Stimulated activated CD8-positive, alpha-beta memory T cell treated with anti-CD3 and anti-CD28 coated beads, Interleukin-7, amount 100 ng/mL, for 48 hours (primary cell): ENCODE data around the gene FGF19.

Experiments used
- DNase-seq, 2 donors: peaks; one replicate each; pipeline ENCODE4 v3.0.0-alpha.2; 2020; ENCODE audit warnings: low read depth in 1 of 2; ENCODE audit errors: extremely low read depth in 1 of 2

Gene FGF19, protein sequence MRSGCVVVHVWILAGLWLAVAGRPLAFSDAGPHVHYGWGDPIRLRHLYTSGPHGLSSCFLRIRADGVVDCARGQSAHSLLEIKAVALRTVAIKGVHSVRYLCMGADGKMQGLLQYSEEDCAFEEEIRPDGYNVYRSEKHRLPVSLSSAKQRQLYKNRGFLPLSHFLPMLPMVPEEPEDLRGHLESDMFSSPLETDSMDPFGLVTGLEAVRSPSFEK

DNA sequence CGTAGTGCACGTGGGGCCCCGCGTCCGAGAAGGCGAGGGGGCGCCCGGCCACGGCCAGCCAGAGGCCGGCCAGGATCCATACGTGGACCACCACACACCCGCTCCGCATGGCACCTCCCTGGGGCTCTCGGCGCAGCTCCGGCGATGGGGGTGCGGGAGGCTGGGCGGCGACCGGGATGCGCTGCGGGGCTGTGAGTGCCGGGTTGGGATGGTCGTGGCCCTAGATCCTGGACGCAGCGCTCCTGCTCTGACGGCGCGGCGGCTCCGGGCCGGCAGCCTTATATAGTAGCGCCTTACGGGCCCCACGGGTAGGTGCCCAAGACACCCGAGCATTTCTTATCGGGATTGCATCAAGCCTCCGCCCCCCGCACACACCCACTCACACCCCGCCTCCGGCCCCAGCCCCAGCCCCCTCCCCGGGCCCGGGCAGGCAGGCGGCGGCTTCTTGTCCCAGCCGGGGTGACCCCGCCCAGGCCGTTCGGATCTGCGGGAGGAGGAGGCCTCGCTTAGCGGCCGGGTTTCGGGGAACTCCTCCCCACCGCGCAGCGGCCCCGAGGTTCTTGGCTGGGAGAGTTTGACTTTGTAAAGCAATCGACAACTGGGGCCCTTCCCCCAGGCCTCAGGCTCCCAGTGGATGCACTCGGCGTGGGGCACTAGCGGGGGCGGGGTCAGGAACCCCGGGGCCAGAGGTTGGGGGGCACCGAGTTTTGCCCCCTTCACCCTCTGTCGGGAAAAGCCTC is at the start of gene FGF19:
Gene FGF19 (minus strand): TSS at position 255 of the 740 bp plus-strand sequence. CDS start 146 bp downstream, at position 109.
- DNase-seq = no peak

DNA sequence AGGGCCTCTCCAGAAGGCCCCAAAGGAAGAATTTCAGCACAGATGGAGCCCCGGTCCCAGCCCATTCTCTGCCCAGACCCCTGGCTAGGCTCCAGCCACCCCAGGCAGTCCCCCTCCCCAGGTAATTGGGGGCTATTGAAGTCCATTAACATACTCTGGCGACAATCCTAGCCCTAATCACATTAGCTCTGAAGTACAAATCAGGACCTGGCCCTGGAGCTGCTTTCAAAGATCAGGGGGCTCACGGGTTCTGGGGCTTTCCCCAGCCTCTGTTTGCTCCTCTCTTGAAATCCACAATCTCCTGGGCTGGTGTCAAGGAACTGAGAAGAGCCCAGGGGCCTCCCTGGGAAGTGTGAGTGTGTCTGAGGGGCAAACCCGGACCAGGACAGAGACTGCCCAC is 49.1 kb upstream of the FGF19 start:
- DNase-seq = no peak

DNA sequence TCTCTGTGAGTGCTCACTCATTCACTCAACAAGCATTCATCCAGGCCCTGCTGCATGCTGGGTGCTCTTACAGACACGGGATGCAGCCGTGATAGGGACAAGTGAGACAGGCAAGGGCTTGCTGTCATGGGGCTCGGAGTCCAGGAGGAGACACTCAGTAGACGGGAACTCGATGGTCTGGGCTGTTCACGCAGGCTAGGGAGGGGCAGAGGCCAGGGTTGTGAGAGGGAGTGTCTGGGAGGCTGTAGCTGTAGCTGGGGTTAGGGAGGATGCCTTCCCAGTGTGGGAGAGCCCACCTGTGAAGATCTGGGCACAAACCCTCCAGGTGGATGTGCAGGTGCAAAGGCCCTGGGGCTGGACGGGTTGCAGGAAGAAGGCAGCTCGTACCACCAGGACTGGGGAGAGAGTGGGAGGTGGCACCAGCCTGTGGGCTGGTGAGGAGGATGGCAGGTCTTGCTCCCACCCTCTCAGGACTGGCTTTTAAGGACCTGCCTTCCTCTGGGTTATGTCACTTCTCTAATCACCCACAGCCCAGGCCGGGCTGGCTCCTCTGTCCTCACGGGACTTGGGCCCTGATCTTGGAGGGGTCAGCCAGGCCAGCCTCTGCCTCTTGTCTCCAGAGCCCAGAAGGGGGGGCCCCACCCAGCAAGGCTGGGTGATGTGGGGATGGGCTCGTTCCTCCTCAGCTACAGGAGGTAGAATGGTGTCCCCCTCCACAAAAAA is 47.2 kb upstream of the FGF19 start:
- no peak for DNase-seq

DNA sequence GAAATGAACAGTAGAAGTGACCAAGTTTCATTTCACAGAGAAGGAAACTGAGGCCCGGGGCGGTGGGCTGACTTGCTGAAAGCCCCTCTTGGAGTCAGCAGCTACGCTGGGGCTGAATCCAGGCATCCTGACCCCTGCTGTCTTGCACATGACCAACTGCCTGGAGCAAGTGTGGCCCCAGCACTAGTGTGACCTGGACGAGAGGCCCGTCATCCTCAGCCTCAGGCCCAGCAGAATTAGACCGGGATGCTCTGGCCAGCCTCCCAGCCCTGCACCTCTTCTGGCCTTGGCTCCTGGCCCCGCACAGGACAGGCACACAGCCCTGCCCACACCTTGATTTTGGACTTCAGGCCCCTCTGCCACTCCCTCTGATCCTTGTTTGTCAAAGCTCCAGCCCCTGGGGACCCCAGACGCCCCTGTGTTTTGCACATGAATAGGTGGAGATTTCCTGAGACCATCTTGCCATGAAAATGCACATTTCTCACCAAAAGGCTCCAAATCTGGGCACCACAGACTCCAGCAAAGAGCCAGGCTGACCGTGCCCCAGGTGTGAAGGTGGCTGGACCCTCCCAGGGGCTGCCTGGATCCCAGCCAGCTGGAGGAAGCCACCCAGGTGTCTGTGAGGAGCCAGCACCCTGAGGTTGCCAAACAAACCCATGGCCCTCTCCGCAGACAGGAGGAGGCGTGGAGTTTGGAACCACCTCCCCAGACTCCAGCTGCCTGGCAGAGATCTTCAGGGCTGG is 46.5 kb upstream of the FGF19 start:
- DNase-seq = no peak

DNA sequence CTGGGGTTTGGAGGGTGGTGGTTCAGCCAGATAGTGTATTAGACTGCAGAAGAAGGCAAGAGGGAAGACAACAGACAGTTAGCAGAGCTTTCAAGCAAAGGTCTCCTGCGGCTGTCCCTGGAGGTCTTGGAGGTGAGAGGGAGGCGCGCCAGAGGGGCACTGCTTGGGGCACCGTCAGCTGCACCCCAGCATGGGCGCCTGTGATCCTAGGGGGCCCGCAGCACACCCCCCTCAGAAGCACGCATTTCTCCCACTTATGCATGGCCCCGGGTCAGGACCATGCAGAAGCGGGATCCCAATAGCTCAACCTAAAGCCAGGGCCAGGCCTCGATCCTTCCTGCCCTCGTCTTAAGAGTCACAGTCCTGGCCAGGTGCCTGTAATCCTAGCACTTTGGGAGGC is 44.8 kb upstream of the FGF19 start:
- DNase-seq = no peak

DNA sequence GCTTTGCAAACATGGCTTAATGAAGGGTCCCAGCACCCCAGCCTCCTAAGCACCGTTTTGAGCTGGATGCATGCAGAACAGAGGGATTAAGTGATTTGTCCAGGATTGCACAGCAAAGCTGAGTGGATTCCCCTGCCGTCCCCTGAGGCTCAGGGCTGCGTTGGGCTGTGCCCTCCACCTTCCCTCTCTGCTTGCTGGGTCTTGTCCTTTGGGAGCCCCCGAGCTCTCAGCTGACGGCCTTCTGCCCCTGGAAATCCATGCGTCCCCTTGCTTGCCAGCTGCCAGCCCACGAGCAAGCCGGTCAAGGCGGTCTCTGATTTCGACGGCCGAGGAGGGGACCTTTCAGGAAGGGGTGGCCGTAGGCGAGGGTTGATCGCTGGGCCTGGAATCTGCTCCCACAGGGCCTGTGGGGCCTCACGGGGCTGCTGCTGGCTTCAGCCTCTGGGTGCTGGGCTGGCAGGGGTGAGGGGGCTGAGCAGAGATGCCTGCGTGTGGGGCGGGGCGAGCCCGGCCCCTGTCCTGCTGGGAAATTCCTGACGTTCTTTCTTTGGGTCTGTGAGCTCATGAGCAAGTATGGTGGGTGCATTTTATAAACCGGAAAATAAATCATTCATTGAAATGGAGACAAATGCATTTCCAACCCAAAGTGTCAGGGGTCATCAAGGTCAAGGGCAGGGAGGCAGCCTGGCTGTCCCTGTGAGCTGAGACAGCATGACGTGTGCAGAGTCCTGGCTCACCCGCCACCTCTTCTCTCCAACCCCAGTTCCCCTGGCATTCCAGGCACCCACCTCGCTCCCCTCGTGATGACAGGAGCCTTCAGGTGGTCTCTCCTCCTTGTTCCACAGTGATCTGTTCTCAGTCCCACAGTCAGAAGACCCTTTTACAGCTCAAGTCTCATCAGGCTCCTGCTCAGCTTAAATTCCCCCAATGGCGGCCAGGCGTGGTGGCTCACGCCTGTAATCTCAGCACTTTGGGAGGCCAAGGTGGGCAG is 43.2 kb upstream of the FGF19 start:
- DNase-seq = no peak

DNA sequence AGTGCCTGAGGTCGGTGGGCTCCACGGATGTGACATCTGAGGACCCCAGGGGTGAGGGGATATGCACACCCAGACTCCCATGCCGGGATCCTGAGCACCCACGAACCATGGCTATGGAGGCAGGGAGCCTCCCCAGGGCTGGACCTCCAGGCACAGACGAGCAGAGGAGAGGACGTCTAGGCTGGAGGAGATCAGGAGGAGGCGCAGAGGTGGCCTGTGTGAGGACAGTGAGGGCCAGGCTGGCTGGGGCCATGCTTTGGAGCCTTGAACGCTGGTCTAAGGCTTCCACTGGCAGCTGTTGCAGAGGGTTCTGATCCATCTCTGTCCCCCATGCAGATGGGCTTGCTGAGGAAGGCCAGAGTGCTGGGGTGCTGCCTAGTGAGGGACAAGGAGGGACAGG is 42.3 kb upstream of the FGF19 start:
- no peak for DNase-seq

DNA sequence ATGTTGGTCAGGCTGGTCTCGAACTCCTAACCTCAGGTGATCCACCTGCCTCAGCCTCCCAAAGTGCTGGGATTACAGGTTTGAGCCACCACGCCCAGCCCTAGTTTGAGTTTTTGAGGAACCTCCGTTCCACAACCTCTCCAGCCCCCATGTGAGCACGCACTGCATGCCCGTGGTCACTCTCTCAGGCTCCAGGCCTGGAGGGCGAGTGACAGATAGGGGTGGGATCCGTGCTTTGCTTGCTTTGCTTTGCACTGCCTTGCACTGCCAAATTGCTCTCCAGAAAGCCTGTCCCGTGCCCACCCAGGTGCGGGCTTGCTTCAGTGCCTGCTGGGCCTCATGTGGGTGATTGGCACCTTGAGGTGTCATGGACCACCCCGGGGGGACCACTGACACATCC is 41.4 kb upstream of the FGF19 start:
- no peak for DNase-seq

DNA sequence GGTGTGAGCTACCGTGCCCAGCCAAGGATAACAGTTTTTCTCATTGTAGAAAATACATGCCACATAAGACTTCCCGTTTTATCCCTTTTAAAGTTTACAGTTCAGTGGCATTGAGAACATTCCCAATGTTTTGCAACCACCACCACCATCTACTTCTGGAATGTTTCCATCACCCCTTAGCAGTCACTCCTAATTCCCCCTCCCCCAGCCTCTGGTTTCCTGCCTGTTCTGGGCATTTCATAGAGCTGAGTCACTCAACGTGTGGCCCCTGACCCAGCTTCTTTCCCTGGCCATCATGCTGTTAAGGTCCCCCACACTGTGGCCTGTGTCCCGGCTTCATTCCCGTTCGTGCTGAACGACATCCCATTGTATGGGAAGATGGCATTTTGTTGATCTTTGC is 40.6 kb upstream of the FGF19 start:
- no peak for DNase-seq

DNA sequence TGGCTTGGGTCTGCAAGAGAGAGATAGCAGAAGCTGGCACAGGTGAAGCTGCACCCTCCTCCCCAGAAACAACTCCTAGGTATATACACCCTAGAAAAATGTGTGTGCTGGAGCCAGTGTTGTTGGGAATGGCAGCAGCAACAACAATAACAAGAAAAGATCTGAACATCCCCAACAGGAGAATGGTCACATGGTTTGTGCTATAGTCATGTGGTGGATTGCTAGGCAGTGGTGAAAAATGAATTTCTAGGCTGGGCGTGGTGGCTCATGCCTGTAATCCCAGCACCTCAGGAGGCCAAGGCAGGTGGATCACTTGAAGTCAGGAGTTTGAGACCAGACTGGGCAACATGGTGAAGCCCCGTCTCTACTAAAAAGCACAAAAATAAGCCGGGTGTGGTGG is 31.0 kb upstream of the FGF19 start:
- no peak for DNase-seq

DNA sequence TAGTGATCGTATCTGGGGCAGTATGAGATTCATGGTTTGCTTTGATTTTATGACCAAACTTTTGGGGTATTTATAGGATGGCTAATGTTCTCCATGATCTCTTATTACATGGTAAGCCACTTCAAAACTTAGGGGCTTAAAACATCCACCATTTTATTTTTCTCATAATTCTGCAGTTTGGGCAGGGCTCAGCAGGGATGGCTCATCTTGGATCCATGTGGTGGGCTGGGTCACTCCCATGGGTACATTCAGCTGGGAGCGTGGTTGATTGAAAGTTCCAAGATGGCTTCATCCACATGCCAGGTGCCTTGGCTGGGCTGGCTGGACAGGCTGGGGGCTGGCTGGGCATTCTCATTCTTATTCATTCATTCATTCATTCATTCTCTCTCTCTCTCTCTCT is 30.5 kb upstream of the FGF19 start:
- no peak for DNase-seq

DNA sequence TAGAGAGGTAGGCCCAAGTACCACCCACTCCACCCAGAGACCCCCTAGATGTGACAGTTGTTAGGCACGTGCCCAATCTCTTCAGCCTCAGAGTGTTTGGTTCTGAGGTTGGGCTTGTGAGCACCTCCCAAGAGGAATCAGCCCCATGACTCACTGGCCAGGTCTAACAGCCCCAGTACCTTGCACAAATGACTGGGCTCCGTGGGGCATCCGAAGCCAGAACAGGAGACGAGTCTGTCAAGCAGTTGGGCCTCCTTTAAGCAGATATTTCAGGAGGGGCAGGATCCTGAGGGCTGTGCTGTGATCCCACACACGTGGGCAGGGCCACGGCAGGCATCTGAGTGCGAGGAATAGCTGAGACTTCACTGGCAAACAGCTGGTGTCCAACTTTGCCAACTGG is 29.1 kb upstream of the FGF19 start:
- no peak for DNase-seq

DNA sequence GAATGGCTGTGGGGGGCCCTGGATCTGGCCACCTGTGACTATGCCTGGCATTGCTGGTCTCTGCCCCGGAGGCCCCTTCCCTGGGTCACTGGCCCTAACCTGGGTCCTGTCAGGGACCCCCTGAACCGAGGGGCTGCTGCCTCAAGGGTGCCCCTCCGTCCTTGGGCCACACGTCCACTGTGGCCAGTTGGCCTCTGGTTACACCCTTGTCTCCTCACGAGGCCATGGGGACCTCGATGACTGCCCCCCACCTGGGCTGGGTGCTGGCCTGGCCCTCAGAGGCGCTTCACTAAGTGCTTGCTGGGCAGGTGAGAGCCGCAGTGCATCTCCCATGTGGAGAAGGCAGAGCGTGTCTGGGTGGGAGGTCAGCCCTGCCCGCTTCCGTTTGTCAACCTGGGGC is 27.3 kb upstream of the FGF19 start:
- no peak for DNase-seq

DNA sequence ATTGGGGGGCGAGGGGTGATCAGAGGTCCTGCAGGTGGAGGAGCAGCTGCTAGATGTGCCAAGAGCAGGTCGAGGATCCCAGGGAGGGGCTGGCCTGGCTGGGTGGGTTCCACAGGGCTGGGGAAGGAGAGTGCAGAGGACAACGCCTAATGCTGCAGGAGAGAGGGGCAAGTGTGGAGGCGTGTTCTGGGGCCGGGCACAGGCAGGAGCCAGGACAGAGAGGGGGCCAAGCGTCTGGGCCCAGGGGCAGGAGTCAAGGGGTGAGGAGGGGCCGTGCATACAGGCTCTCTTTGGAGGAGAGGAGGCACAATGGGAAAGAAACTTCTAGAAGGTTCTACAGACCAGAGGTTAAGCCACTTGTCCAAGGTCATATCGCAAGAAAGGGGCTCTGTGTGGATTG is 26.7 kb upstream of the FGF19 start:
- DNase-seq = no peak

DNA sequence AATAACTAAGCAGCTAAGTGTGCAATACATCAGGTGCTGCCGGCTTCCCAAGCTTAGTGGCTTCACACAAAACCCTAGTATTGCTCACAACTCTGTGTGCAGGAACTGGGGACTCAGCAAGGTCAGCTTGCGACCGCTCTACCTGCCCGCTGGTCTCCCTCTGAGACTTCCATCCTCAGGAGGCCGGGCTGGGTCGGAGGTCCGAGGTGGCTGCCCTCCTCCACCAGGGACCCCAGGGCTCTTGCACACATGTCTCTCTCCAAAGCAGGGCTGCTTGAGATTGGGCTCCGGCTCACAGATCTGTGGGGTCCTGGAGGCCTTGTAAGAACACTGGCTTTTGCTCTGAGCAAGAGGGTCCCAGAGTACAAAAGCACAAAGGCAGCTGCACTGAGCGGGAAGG is 25.4 kb upstream of the FGF19 start:
- DNase-seq = no peak

DNA sequence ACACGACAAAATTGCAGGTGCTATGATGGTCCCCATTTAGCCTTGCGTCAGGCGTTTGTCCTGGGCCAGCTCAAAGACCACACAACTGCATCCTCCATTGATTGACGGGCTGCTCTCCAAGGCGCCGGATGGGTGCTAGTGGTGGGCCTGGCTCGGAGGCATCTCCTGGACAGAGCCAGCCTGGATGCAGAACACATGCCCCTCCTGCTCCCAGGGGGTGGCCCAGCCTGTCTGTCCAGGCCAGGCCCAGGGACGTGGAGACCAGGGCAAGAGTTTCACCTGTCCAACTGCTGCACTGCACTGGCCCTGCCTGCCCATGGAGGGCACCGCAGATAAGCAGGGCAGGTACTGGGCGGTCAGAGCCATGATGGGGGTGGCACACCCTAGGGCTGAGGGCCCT is 23.4 kb upstream of the FGF19 start:
- no peak for DNase-seq

DNA sequence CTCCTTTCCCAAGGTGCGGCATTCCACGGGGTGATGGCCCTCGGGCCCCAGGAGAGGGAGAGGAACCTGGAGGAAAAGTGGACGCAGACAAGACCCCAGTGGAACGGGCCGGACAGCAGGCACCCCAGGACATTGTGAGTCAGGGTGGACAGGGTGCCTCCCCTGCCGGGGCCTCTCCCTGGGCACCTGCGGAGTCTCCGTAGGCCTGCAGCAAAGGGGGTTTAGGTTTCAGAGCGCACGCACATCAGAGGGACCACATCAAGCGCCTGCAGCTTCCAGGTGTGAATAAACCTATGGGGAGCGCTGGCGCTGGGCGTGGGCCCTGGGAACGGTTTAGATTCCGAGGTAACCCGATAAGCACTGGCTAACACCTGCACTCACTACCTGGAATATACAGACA is 22.7 kb upstream of the FGF19 start:
- DNase-seq = no peak

DNA sequence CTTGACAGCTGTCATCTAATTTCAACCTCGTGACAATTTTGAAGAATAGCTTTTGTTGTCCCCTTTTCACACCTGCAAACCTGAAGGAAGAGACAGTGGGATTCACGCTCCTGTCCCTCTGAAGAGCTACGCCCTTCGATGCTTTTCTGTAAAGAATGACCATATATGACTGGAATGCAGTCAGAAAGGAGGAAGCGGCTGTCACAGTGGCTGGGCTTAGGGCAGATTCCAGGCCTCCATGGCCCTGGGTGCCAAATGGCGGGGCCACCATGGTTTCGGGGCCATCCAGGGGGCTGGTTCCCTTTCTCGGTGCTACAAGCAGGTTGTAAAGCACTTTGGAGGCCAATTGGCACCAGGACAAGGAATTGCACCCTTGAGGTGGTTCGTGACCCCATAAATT is 22.2 kb upstream of the FGF19 start:
- DNase-seq = no peak

DNA sequence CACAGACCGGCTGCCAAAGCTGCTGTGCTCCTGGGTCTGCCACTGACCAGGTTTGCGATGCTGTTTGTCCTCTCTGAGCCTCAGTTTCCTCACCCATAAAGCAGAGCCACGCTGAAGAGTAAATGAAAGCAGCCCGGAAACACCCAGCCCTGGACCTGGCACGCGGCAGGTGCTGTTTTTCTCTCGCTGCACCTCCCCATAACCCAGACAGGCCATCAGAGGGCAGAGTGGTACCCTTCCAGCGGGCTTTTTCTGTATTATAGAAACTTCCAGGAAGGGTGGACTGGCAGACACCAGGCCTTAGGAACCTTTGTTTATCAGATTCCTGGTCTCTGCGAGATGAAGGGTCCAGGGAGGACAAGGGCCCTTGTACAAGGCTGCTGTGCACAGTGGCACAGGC is 17.9 kb upstream of the FGF19 start:
- no peak for DNase-seq

DNA sequence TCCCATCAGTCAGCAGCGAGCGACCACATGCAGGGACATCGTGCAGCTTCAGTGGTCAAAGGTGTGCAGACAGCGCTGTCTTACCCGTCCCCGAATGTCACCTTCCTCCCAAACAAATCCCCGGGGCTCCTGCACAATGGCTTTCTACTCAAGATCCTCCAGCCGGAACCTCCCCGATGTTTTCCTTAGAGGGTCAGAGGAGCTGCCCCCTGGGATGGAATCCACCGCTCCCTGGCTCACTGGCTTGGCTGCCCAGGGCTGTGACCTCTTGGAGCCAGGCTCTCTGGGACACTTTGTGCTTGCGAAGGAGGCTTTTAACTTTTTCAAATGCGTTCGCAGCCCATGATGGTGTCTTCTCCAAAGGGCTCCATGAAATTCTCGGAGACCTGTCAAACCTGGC is 17.3 kb upstream of the FGF19 start:
- DNase-seq = no peak
